Fibroblast of skin of back (primary cell): ENCODE measurements around the gene PLOD2. TPM values are rescaled to one million over a fixed set of nuclear protein-coding genes. Genes with fewer than 3 reads are reported as not detected.

Source experiments
- DNase-seq: peaks from one replicate; pipeline ENCODE4 v3.0.0-alpha.2; 2013
- polyA plus RNA-seq, 2 experiments: library from polyadenylated mRNA; unstranded; fragments of 120-200 nt; gene quantifications; one replicate each; pipeline ENCODE4 v1.2.1, GENCODE V29; 2013; ENCODE audit not compliant: insufficient read length in 2 of 2

Gene PLOD2
- polyA plus RNA-seq (2013, experiment 1 of 2; ENCODE audit: insufficient read length): 217 TPM
- polyA plus RNA-seq (2013, experiment 2 of 2; ENCODE audit: insufficient read length): 239 TPM

DNA sequence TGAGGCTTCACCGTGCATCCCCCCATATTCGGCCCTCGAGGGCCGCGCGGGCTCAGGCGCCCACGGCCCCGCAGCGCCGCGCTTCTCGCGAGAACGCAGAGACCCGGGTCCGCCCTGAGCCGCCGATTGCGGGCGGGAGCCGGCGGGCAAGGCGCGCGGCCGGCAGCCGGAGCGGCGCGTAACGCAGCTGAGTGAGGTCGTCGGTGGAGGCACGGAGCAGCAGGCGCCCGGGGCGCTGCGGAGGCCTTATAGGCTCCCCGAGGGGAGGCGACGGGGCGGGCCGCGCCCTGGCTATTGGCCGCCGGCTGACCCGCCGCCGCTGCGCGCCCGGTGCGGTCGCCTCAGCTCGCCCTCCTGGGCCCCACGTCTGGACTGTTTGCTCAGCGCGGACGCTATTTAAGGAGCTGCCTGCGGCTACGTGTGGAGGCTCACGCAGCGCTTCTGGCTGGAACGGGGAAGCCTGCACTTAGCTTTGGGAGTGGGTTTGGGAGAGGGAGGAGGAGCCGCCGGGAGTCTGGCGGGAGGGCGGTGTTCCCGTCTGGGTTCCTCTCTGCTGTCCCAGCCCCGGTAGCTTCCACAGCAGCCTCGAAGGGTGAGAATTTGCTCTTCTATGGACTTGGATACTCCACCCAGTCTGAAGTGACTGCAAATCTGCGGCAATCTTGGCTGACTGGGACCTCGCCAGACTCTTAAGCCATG is at the start of gene PLOD2:
Gene PLOD2, minus strand, starts transcription at position 221 of the 699 bp plus-strand sequence. Its CDS starts 195 bp downstream, at position 26.
- DNase-seq: peak; percentile 97

GRCh38 chr3:146209371-146209770 is 48.4 kb upstream of the PLOD2 start:
- DNase-seq: peak; percentile 15

GRCh38 chr3:146203776-146204175 is 42.8 kb upstream of the PLOD2 start:
- no peak for DNase-seq

- DNase-seq: peak; percentile 9
These were observed 39.7 kb upstream of the PLOD2 start for GRCh38 chr3:146200461-146201220.

DNA sequence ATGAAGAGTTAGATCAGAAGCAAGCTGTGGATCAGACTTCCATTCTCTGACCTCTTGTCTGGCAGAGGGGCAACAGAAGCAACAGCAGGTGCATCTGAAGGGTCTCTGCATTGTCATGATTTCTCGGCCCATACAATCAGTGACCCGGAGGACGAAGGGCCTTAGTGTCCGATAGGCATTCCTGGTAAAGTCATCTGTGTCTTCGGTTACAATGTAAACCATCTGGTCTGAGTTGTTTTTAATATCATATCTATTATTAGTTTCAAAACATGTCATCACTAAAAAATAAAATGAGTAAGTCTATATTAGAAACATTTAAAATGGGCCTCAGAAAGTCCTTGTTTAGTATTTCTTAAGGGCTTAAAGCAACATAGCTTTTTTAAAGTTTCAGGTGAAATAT is 38.8 kb upstream of the PLOD2 start:
- no peak for DNase-seq

DNA sequence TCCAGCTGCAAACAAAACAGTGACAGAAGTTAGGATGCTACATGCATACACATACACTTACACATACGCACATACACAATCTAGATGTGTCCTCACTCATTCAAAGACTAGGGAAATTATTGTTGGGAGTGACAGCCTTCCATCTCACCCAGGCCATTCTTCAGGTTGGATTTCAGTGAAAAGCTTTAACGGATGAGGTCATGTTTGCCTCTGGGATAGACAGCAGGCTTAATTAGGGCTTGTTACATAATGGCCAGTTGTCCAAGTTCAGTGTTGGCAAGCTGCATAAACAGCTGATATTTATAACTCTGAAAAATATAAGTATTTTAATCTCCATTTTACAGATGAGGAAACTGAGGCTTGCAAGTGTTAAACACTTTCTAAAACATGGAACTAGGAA is 35.8 kb upstream of the PLOD2 start:
- no peak for DNase-seq

GRCh38 chr3:146195605-146196004 is 34.6 kb upstream of the PLOD2 start:
- no peak for DNase-seq

- no peak for DNase-seq
These were observed 34.0 kb upstream of the PLOD2 start for GRCh38 chr3:146195030-146195429.

GRCh38 chr3:146191051-146191450 is 30.1 kb upstream of the PLOD2 start:
- no peak for DNase-seq

DNA sequence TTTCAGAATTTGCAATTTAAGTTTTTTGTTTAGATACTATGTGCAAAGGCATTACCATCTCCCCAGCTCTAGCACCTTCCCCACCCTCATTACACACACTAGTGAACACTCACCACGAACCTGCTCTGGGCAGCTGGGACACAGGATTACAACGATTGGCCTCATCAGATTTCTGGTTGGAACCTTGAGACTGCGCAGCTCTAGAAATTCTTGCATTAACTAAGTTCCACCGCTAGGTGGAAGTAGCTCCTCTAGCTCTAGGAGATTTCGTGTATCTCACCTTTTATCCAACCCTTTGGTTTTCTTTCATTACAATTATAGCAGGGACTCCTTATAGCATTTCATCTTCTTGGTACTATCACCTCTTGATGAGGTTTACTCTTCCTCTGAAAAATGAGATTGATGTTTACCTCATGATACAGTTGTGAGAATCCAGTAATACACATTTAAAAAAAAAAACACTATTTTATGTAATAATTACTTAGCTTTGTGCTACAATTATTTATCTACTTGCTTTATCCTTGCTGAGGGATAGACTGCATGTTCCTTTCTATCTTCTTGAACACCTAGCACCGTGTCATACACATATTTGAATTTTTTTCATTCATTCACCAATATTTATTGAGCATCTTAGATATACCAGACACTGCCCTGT is 28.7 kb upstream of the PLOD2 start:
- DNase-seq: peak; percentile 61

DNA sequence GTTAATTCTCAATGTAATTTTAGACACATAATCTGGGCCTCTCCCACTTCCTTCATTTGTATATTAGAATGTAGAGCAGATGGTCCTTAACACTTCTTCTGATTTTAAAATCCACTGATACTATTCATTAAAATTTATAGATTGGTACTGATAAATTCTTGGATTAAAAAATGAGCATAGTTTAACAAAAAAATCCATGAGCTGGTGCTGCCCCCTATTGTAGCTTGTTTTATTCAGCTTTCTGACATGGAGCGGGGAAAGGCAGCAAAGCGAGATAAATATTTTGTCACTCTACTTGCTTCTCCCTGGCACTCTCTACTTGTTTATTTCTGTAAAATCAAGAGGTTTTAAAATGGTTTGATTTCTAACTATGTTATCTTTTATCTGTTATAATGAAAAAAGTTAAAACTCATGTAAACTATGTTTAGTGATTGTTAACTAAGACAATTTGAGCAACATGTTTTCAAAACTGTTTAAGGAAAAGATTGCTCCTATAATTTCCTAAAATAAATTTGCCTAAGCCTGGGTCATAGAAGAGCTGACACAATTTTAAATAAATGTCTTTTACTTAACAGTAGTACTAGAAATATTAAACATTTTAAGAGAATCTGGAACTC is 26.5 kb upstream of the PLOD2 start:
- peak; percentile 38 for DNase-seq

DNA sequence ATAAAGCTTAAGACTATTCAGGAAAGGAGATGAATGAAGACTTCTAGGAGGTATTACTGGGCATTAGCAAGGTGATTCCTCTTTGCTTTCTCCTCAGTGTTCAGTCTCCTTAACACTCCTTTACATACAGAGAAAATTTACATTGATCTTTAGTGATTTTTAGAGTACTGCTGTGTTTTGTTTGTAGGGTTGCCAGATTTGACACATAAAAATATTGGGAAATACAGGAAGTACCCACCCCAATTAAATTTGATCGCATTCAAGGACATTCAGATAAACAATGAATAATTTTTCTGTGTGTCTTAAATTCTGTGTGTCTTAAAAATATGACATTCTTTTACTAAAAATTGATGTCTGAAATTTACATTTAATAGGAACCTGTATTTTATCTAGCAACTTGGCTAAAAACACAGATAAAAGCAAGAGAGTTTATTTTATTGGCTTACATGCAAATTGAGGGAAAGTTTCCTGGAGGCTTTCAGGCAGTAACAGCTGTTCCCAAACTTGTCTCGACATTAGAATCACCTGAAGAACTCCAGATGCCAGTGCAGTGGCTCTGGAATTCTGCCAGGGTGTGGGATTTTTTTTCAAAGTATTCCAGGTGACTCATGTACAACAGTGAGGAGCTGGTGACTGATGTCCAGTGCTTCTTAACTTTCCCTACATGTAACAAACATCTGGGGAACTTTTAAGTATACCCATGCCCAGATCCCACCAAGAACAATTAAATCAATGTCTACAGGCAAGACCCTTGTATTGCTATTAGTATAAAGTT is 23.4 kb upstream of the PLOD2 start:
- DNase-seq: no peak

DNA sequence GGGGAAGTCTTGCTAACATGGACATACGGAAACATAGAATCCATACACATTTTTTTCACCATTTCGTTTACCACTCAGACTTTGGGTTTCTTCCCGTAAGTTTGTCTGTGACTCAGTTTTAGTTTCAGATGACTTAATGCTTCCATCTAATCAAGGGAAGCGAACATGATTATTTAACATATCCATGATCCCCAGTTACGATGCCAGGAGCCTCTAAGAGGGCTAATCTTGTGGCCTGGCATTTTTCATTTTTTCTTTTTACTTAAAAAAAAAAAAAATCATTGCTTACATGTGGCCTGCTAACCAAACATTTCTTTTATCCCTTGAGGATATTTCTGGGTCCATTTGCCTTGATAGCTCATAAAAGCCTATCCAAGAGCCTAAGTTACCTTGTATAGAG is 20.2 kb upstream of the PLOD2 start:
- DNase-seq: no peak

DNA sequence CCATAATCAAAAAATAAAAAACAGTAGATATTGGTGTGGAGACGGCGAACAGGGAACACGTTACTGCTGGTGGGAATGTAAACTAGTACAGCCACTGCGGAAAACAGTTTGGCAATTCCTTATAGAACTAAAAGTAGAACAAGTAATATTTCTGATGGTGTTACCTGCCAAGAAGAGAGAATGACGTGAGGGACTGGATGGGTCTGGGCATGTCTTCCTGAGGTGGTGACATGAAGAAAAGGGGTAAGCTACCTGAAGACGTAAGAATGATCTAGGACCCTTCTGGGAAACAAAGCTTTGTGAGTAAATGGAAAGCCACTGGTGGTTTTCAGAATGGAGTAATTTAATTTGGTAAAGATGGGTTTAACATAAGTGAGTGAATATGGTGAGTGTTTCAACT is 19.4 kb upstream of the PLOD2 start:
- no peak for DNase-seq

DNA sequence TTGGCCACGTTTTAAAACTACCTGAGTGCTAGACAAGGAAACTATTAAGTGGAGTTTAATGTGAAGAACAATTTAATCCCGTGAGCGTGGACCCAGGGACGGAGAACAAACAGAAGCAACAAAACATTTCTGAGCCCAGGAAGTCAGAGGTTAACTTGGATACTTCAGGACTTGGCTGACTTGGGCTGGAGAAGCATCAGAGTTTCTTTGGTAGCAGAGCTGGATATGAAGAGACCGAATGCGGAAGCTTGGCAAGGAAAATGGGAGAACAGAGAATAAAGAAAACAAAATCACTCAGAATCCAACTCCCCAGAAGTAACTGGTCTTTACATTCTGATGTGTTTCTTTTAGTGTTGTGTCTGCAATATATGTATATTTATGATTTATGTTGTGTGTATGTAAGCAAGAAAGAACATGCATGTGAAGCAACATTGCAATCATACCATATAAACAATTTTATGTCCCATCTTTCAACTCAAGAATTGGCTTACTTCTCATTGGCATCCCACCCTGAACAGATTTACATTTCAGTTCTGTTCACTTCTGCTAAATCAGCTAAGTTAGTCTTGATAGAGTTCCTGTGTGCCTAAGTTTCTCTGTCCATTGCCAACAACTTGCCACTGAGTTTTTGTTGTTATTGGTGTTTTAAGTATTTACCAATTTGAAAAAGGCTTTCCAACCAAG is 17.2 kb upstream of the PLOD2 start:
- DNase-seq: no peak

GRCh38 chr3:146177519-146177918 is 16.5 kb upstream of the PLOD2 start:
- DNase-seq: no peak

DNA sequence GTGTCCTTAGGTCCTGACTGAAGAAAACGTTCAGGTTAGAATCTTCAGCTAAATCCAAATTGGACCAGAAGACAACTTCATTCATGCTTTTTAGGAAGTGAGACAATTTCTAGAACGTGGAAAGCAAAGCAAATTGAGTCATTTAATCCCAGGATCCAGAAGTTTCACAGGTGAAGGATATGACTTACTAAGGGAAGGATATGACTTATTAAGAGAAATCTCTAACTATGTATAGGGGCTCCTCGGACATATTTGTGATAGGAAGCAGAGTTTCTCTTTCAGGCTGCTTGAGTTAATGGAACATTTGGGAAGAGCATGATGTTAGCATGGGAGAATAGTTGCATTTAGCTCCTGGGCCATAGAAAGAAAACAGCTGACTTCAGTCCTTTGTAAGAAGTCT is 16.1 kb upstream of the PLOD2 start:
- no peak for DNase-seq

DNA sequence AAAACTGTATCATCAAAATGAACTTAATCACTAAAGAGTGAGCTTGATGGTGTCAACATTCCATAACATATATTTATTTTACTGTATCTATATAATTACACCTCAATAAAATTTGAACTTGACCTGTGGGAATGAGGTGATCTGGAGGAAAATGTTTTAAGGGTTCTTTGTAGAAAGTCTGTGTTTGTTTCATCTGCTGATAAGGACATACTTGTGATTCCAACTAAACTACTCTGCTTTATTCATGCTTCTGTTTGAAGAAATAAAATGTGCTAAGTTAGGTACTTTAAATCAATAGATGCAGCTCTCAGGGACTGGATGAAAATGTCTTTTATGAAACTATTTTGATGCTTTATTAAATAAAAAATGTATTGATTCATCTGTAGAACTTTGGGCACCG is 11.6 kb upstream of the PLOD2 start:
- DNase-seq: no peak

GRCh38 chr3:146170591-146170990 is 9.6 kb upstream of the PLOD2 start:
- no peak for DNase-seq

DNA sequence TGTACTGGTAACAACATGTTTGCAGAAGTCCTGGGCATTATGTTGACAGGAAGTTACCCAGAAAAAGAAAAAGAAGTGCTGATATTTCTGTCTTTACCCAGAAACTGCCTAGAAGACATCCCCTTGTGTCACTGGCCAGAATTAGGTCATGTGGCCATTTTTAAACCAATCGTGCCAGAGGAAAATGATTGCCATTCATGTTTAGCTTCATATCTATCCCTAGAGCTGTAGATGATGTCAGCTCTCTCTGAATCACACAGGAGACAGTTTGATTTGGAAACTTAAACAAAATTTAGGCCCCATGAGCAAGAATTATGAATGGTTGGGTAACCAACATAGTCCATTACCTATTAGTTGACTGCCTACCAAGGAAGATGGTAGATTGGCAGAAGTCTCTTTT is 8.9 kb upstream of the PLOD2 start:
- DNase-seq: no peak

- DNase-seq: peak; percentile 45
These were observed 5.8 kb upstream of the PLOD2 start for GRCh38 chr3:146166826-146167225.

DNA sequence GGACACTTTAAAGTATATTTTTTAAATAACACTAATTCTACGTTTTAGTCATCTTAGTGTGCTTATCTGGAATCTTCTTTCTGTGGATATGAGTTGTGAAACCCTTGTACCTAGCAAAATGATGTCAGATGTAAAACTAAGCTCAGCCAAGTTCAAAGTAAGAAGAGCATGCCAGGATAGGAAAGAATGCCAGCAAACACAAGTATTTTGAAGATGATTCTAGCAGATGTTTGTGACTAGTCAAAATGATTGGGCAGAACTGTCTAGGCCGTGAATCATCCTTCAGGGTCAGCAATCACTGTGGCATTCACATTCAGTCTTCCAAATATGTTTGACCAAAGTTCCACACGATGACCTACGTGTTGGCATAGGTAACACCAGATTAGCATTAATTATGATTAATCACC is 5.4 kb upstream of the PLOD2 start:
- DNase-seq: peak; percentile 88
